ENCODE data around the gene SETBP1.

DNA sequence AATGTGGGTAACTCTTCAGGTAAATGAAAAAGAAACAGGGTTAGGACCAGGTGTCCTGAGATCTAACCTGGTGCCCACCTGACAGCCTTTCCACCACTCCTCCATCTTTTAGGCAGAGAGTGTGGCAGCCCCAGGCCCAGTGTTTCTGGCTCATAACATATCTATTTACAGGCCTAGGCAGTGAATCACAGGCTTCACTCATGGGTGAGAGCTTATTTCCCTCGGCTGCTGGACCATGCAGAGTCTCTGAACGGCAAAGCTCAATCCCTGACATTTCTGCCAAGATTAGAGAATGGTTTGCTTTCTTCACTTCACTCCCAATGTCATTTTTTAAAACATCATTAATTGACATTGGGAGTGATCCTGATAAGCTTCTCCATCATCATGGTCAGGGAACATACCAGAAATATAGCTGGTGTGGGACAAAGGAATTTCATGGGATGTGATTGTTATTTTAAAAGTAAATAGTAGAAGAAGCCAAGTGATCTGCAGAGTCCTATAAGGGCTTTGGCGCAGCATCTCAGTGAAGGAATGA, 323.9 kb downstream of the SETBP1 start:
- TF ChIP-seq, protein P1, sequence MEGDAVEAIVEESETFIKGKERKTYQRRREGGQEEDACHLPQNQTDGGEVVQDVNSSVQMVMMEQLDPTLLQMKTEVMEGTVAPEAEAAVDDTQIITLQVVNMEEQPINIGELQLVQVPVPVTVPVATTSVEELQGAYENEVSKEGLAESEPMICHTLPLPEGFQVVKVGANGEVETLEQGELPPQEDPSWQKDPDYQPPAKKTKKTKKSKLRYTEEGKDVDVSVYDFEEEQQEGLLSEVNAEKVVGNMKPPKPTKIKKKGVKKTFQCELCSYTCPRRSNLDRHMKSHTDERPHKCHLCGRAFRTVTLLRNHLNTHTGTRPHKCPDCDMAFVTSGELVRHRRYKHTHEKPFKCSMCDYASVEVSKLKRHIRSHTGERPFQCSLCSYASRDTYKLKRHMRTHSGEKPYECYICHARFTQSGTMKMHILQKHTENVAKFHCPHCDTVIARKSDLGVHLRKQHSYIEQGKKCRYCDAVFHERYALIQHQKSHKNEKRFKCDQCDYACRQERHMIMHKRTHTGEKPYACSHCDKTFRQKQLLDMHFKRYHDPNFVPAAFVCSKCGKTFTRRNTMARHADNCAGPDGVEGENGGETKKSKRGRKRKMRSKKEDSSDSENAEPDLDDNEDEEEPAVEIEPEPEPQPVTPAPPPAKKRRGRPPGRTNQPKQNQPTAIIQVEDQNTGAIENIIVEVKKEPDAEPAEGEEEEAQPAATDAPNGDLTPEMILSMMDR (IDR thresholded peaks at IDR 0.05): no peak
- TF ChIP-seq POLR2AphosphoS5 (IDR thresholded peaks at IDR 0.05) (no peak), POLR2A (IDR thresholded peaks at IDR 0.05) (no peak), EP300 (IDR thresholded peaks at IDR 0.05; ENCODE audit: low read depth) (no peak)
